ENCODE measurements around the gene INO80C.
"Not testable (repeated sequence)": the region's sequence is repeated elsewhere in the genome, so short reads cannot be mapped to it uniquely, and the experiment has no call there.

INO80C gene

DNA sequence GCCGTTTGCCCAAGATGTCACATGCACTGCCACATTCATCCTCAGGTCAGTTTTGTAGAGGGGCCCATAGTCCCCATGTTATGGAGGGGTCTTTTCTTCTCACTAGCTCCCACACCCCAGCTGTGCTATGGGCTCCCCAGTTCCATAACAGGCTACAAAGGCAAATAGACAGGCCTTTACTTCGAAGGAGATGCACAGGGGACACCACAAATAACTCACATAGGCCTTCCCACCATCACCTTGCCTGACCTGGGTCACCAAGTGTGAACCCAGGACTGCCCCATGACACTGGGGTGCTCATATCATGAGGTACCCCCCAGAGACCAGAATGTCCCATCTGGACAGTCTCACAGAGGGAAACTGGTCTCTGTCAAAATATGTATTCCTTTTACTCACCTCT, 15.0 kb upstream of the INO80C start:
- DNase-seq, result no peak

DNA sequence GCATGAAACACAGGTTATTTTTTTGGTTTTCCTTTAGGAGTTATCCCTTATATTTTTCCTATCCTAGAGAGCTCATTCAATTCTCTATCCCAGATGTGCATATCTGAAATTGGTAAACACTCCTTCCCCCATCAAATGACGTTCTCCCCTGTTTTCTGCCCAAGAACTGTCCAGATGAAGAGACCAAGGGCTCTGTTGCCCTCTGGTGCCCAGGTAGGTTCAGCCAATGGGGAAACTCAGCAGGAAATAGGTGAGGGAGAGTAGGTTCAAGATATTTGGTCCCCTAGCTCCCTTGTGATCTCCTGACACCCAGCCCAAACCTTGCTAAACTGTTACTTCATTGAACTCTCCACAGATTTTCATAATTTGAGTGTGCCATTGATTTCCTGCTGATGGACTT, 14.1 kb upstream of the INO80C start:
- DNase-seq, result no peak

DNA sequence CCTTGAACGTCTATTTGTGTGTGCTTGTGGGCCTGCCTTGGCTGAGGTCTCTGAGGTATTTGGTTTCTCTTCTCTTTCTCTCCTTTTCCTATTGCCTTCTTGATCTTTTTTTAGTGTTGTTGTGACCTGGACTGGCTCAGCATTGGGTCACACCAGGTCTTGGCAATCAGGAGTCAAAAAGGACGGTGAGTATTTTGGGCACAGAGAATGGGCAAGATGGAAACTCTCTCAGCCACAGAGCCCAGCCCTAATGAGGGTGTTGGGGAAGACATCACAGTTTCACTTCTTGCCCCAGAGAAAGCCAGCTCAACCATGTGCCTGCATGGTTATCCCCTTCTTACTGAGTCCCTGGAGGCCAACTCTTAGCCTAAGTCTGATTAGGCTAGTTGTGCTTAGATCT, 13.7 kb upstream of the INO80C start:
- DNase-seq, result no peak

DNA sequence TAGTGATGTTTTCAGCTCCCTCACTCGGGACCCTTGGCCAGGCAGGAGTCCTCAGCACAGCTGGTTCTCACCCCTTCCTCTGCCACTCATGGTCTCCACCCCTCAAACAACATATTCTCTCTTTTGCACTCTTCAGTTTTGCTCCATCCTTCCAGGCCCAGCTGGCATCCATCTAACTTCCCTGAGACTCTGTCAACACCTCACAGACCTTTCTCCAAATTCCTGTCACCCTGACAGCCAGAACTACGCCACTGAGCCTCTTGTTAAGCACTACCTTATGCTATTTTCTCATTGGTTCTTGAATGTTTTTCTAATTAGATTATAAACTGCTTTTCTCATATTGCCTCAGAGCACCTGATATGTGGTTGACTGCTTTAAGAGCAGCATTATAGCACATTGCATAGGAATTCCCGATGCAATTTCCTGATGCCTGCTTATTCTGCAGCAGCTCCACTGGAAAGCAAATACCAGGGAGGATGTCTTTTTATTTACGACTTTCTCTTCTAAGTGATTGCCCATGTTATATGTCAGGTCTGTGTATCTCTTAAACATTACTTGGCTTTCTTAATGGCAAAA, 12.4 kb upstream of the INO80C start:
- DNase-seq, result no peak

DNA sequence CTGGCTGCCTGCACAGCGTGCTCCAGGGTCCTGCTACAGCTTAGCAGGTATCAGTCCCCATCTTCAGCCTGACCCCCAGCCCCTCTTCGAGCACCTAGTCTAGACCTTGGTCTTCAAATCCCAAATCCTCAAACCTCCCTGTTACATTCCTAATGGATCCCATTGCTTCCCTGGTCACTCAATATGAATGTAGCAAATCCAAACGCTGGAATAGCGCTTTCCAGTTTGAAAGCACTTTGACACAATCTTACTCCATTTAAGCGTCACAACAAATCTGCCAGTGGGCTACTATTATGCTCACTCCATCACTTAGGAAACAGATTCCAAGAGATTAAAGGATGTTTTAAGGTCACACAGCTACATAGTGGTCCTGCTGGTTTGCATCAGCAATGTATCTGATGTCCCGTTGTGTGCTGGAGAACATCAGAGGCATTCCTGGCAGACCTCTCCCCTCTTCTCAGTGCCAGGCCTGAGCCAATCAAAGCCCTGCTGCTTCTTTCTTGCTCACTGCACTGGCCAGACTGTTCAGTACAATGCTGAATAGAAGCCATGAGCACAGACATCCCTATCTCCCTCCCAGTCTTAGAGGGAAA, 11.1 kb upstream of the INO80C start:
- DNase-seq, result peak; percentile 31

DNA sequence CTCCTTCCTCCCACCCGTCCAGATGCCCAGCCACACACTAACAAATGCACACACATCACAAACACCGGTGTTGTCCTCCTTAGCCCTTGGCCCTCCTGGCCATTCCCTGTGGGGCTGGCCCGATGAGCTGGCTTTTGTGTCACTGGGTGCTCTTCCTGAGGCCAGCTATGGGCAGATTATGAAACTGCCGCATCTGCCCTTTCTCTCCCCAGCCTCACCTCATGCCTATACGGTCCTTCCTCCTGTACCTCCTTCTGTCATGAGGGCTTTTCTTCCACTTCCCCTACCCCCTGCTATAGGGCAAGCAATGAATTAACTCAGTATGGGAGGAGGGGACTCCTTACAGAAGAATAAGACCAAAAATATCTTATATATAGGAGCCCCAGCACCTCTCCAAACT, 10.3 kb upstream of the INO80C start:
- DNase-seq, result no peak

DNA sequence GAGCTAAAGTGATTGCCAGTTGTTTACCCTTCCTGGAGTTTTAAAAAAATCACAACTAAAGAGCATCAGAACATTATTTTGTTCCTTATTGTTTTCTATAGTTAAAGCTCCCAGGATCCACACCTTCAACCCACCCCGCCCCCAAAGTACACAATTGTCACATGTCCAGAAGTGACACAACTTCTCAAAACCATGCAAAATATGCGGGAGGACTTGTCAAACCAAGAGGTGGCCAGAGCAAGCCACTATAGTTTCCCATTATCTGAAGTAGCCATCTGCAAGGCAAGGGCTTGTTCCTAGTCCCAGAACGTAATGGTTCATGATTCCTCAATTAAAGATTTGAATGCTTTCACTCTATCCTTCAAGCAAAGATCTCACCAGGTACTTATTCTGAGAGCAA, 9.9 kb upstream of the INO80C start:
- DNase-seq, result no peak

DNA sequence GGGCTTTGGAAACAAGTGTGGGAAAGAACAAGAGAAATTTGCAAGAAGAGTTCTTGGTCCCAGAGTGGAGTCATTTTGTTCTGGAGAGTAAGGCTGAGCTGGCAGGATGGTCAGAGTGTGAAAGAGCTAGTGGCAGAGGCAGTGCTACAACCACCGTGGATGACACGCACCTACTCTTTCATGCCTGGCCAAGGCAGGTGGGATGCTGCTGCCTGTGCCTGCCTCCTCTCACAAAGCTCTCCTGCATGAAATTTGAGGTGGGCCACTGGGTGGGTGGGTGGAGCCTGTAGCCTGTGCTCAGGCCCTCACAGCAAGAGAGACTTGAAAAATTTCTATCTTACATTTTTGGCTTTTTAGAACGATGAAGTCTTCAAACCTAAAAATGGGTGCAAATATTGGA, 9.4 kb upstream of the INO80C start:
- DNase-seq, result no peak

DNA sequence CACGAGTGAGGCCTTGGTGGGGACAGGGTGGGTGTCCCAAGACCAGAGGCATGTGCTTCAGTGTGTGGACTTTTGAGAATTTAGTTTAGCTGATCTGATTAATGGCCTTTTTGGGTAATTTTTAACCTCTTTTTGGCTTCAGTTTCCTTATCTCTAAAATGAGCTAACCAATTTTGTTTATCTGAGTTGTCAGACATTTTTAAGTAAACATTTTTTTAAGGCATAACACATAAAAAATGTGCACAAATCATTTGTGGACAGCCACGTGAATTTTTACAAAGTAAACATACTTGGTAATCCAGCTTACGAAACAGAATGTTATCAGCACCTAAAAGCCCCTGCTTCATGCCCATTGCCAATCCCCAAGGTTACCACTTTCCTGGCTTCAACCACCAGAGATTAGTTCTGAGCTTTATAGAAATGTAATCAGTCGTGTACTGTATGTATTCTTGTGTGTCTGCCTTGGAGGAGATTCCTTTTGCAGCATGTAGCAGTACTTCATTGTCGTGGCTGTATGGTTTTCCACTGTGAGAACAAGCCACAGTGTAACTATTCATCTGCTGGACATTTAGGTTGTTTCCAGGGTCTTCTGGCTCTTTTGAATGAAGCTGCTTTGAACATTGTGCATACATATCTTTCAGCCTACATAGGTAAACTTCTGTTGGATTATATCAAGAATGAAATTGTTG, 8.4 kb upstream of the INO80C start:
- no peak for DNase-seq

DNA sequence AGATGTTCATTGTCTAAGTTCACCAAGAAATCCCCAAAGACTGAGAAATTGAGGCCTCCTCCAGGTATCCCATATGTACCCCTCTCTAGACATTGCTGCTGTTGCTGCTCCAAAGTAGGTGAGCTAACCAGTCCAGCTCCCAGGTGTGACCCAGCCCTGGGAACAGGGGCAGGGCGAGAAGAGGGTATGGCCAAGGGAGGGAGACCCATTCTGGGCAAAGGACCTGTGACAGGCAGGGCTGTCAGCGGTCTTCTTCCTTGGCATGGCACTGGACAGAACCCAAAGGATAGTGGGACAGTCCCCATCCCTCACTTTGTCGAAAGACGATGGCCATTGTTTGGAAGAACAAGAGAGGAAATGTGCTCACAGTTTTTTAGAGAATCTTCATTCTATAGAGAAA, 7.2 kb upstream of the INO80C start:
- DNase-seq, result no peak

DNA sequence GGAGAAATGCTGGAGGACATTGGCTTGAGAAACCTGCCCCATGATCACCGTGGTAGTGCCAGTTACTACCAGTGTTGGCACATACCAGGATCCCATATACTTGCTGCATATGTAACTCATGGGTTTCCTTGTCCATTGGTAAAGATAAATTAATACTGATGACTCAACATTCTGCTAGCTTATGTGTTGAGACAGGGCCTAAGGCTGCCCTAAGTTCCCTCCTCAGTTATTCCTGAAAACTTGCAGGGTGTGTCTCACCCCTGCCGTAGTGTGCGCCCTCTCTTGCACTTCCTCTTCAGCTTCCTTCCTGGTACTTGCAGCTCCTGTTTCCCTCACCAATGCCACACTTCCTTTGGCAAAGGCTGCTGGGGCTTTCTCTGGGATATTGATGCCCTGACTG, 4.3 kb upstream of the INO80C start:
- no peak for DNase-seq

DNA sequence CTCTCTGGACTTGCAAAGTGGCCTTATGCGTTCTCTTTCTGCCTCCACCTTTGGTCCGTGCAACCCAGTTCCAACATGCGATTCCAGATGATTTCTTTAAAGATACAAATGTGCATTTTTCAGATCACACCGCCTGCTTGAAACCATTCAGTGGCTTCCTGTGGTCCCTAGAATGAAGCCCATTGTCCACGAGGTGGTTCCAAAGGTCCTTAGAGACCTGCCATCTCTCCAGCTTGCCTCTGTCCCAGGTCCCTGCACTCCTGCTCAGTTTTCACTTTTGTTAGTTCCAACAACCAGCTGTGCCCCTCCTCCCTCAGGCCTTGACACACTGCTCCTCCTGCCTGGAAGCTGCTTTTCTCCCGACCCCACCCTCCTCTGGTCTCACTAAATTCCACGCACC, 3.6 kb upstream of the INO80C start:
- no peak for DNase-seq

DNA sequence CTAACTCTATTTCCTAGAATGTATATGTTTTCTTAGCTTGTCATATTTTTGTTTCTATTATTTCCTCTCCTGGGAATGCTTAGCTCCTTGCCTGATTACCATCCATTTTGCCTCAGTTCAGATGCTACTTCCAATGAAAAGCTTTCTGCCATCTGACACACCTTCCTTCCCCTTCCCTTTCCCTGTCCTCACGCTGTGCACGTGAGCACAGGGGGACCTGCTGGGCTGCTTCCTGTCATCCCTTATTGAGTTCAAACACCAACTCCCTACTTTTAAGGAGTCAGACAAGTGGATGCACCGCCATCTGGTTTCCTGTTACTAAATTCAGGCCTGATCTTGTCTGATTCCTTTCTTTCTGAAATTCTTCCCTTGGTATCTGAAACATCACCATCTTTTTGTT, 2.4 kb upstream of the INO80C start:
- no peak for DNase-seq

DNA sequence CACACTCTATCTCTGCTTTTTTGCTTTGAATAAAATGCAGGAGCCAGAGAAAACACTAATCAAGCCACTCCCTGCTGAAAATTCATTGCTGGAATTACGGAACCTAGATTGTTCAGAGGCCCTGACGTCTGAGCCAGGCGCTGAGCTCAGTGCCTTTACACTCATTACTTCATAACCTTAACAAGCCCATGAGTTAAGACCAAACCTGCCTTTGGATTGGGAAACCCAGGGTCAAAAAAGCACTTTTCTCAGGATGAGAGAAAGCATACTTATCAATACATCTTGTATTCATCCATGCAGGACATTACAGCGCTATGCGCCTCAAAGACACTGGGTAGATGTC, 762 bp downstream of the INO80C start:
- DNase-seq, result no peak

DNA sequence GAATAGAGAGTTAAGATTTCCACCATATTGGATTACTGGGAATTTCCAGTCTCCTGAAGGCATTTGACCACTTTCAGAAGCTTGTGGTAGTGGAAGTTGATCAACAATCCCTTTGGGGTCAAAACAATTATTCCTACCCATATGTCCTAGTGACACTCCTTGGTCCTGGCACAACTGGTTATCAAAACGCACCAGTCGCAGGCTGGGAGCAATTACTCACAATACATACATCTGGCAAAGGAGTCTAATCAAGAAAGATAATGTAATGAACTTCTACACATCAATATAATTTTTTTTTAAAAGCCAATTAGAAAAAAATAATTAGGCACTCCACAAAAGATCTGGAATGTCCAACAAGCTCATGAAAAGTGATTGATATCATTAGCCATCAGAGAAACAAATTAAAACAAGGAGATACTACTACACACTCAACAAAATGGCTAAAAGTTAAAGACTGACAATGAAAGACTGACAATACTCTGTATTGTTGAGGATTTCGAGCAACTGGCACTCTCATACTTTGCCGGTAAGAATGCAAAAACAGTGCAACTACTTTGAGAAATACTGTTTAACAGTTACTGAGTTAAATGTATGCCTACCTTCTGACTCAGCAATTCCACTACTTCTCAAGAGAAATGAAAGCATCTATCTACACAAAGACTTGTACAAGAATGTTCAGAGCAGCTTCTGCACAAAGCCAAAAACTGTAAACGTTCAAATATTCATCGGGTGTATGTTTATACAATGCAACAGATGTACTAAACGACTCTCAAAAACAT, 2.0 kb downstream of the INO80C start:
- no peak for DNase-seq

DNA sequence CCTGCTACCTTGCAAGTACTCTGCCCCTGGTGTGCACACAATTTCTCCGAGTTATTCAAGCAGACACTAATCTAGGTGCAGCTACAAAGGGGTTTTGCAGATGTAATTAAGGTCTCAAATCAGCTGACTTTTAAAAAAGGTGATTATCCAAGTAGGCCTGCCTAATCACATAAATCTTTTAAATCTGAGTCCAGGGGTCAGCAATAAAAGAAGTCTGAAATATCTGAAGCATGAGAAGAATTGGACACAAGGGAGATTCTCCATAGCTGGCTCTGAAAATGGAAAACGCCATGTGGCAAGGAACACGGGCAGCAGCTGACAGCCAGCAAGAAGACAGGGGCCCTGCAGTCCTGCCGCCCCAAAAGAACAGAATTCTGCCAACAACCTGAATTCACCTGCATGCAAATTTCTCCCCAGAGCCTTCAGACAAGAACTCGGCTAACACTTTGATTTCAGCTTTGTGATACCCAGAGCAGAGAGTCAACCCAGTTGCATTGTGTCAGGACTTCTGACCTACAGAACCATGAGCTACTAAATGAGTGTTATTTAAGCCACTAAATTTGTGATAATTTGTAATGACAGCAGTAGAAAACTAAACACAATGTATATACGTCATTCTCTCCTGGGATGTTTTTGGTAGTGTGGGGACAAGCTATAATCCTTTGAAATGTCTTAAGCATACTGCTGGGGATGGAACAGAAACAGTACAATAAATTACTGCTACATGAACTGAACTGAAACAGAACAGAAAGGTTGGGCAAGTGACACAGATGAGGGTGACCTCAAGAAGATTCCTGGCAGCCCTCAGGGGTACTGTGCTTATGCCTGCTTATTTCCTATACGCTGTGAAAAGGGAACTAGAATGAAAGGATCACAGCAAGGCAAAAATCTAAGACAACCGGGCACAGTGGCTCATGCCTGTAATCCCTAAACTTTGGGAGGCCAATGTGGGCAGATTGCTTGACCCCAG, 3.2 kb downstream of the INO80C start:
- peak; percentile 51 for DNase-seq

DNA sequence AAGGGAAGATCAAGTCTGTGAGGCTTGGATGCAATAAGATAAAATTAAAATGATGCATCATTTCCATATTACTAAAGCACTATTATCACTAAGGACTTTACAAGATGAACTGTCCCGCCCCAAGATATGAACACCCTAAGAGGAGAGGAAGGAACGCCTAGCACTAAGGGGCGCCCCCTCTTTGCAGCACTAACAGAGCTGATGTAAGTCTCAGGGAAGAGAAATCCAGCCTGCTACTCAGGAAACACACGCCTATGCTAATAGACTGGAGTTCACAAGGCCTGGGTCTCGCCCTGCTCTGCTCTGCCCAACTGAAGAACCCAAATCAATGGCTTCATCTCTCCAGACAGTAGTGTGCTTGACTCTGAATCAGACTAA, 6.1 kb downstream of the INO80C start:
- DNase-seq, result peak; percentile 35

DNA sequence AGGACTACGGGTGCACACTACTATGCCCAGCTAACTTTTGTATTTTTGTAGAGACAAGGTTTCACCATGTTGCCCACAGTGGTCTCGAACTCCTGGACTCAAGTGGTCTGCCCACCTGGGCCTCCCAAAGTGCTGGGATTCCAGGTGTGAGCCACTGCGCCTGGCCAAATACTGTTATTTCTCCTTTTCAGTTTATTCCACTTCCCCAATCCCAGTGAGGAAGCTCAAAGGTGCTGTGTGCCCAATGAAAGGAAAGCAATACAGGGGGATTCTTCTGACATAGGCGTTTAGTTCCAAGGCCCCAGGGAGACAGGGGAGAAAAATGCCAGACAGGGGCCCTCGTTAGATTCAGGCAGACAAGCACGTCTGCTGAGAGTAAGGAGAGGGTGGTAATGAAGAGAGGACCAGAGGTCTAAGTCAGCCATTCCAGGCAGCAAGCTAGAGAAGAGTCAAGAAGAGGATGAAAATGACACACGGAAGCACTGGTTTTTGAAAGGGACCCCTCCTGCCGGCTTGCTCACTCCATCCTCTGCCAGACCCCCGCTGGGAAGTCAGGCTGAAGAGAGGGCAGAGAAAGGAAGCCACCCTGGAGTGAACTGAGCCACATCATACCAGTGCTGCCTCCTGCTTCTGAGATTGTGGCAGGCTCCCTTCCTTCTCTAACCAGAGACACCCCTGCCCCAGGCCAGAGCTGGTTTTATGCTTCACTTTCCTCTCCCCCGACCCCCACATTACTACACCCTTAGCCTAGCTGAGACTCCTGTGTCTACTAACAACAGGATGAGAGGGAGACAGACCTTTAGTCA, 6.7 kb downstream of the INO80C start:
- DNase-seq, result no peak

DNA sequence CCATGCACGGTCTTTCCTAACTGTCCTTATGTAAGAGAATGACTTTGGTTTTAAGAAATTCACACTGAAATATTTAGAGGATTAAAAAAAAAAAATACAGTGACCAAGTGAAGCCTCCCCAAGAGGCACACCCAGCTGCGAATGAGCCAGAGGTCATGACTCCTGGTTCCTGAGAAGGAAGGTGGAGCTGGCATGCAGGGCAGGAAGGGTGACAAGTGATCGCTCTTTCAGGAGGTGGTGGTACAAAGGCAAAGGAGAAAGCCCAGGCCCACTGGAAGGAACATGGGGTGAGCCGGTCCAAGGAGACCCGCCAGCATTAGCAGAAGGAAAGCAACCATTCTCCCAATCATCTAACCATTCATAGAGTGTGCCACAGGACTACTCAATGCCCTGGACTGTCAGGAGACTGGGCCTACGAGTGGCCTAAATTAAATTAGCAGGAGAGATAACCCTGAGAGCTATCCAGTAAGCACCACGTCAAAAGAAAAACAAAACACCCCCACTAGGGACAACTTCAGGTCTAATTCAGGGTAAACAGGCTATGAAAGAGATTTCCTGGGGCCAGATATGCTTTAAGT, 7.8 kb downstream of the INO80C start:
- no peak for DNase-seq

DNA sequence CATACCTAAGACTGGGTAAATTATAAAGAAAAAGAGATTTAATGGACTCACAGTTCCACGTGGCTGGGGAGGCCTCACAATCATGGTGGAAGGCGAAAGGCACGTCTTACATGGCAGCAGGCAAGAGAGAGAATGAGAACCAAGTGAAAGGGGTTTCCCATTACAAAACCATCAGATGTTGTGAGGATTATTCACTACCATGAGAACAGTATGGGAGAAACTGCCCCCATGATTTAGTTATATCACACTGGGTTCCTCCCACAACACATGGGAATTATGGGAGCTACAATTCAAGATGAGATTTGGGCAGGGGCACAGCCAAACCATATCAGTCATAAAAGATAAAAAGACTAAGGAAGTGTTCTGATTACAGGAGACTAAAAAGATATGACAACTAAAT, 8.5 kb downstream of the INO80C start:
- not testable (repeated sequence) for DNase-seq

DNA sequence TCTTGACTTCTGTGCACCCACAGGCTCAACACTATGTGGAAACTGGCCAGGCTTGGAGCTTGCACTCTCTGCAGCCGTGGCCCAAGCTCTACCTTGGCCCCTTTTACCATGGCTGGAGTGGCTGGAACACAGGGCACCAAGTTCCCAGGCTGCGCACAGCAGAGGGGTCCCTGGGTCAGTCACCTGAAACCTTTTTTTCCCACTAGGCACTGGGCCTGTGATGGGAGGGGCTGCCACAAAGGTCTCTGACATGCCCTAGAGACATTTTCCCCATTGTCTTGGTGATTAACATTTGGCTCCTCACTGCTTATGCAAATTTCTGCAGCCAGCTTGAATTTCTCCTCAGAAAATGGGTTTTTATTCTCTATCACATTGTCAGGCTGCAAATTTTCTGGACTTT, 9.4 kb downstream of the INO80C start:
- DNase-seq, result not testable (repeated sequence)

DNA sequence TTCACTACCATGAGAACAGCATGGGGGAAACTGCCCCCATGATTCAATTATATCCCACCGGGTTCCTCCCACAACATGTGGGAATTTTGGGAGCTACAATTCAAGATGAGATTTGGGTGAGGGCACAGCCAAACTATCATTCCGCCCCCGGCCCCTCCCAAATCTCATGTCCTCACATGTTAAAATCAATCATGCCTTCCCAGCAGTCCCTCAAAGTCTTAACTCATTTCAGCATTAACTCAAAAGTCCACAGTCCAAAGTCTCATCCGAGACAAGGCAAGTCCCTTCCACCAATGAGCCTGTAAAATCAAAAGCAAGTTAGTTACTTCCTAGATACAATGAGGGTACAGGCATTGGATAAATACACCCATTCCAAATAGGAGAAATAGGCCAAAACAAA, 10.2 kb downstream of the INO80C start:
- DNase-seq, result not testable (repeated sequence)

Measured in eye (tissue), 1 donor.